Activated CD4-positive, alpha-beta T cell treated with anti-CD3 and anti-CD28 coated beads, Interleukin-2, Interleukin-4, amounts not matched to agents 100 ng/mL and 50 ng/mL, durations not matched to agents 16 hours and 8 hours (primary cell): Measurements from ENCODE around the gene PLSCR5.
A peak's percentile ranks its signal among the peaks of the same experiment; 100 is the strongest.

Experiments
- DNase-seq: peaks from one replicate; pipeline ENCODE4 v3.0.0-alpha.2; 2020; ENCODE audit warnings: low spot score

PLSCR5 gene

DNA sequence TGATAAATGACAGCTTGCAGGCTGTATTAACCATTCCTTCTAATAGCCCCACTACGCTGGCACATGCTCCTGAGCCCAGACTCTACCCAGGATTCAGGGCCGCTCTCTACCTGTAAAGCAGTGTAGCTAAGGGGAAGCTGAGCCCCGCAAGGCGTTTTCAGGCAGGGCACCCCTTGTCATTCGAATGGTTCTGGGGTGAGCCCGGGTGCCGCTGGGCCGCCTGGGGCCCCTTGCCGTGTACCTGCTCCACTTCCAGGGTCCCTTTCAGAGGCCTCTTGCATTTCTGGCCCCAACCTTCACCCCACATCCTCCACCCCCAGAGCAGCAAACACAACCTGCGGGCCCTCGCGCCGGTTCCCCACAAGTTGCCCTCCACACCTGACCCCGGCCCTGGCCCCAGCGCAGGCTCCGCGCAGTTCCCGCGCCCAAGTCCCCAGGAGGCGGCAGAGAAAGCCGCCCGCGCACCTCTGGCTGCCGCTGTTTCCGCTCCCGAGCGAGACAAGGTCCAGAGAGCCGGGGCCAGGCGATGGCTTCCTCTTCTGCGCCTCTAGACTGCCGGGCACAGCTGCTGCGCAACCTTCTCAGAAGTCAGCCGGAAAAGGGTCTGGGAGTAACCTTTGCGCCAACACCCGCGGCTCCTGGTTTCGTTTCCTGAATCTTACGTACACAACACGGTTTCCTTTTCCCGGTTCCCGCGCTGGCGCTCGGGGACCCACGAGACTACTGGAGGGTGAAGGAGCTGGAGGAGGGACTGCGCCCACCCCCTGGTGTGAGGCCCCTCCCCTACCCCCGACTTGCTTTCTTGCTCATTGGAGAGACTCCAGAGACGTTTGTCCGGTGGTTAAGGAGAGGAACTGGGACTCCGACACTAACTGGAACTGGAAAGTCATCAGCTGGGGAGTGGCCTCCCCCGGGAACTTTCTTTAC is 60.9 kb downstream of the PLSCR5 start, which contains the start of gene PLSCR1:
TSS of gene PLSCR1 (minus strand) at position 606 of the 927 bp plus-strand sequence. CDS start 8,055 bp downstream, outside the sequence.
- DNase-seq, result peak; percentile 74

GRCh38 chr3:146543461-146544001 is 61.6 kb downstream of the PLSCR5 start:
- DNase-seq, result no peak

DNA sequence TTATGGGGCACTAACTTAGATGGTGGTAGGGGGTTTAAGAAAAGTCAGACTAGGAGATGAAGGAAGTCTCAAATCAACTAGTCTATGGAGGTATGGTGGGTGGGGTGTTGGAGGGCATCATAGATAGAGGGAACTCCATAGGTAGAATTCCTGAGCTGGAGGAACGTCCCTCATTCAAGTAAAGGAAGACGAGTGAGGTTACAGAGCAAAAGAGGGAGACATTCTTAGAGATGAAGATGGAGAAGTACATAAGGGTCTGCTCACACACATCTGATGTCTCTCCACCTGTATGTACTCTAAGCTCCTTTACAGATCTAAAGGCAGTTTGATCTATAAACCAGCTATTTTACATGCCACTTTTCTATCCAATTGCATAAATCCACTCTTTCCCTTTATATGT is 62.2 kb downstream of the PLSCR5 start:
- DNase-seq, result no peak

DNA sequence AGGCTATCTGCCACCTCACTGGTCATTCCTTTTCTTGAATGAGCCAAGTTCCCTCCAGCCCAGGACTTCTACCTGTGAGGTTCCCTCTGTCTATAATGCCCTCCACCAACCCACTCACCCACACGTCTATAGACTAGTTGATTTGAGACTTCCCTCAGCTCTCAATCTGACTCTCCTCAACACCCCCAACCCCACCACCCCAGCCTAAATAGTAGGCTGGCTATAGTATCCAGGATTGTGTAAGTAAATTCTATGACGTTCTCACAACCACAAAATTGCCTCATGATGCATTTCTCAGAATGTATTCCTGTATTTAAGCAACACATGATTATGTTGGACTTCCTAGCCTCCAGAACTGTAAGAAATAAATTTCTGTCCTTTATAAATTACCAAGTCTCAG is 63.0 kb downstream of the PLSCR5 start:
- DNase-seq, result peak; percentile 9

- DNase-seq, result no peak
These were observed 64.2 kb downstream of the PLSCR5 start for GRCh38 chr3:146540978-146541377.

DNA sequence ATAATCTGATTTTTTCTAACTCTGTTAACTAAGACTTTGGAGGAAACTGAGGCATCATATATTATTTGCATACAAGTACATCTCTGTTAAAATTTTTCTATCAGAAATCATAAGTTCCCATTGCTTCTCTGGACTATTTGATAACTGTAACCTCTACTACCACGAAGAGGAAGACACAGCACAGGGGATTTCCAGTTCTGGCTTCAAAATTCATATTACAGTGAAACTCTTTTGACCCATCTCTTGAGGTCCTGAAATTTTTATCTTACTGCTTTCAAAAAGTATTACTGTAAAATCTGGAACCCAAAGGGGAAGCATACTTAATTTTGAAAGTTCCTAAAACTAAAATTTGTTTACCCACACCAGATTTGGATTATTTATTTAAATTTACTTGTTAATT is 64.9 kb downstream of the PLSCR5 start:
- peak; percentile 19 for DNase-seq

DNA sequence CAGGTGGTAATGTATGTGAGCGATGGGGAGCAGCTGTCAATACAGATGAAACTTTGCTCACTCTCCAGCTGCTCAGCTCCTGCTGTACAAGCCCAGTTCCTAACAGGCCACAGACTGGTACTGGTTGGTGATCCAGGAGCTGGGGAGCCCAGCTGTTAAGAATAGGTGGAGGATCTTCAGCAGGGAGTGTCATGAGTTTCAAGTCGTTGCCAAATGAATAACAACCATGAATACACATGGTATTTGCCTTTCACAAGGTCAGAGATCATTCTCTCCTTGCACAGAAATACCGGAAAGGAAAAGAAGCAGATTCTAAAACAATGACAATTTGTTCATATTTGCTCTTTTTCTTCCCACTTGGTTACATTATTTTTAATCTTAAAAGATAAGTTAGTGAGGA is 65.8 kb downstream of the PLSCR5 start:
- no peak for DNase-seq

- DNase-seq, result no peak
These were observed 67.5 kb downstream of the PLSCR5 start for GRCh38 chr3:146537603-146538002.

GRCh38 chr3:146536681-146537080 is 68.5 kb downstream of the PLSCR5 start:
- DNase-seq, result no peak
